ENCODE data around the gene MTFMT.
A peak's percentile ranks its signal among the peaks of the same experiment; 100 is the strongest.

The MTFMT gene

GRCh38 chr15:65055201-65055870 lies 25.9 kb upstream of the MTFMT start:
- TF ChIP-seq EZH2phosphoT487 (IDR thresholded peaks at IDR 0.05; ENCODE audit: borderline replicate concordance) (no peak), CTCF (conservative IDR thresholded peaks at IDR 0.05; ENCODE audit: low read length) (no peak)
- no peaks in the 10 kb centered on the region for H4K20me1 ChIP-seq (ENCODE audit: insufficient read depth, low read length, poor library complexity, severe bottlenecking)
- H3F3A ChIP-seq (ENCODE audit: low read depth) = peaks cover 4% of the 10 kb centered on the region; the same call in 1 of the 2 replicates
- H3K9me2 ChIP-seq (replicated peaks; ENCODE audit: low read depth, low read length) = no peaks in the 10 kb centered on the region
- H3K9ac ChIP-seq (ENCODE audit: low read depth, low read length, poor library complexity, severe bottlenecking) = peak overlapping the region; percentile 55
- no peaks in the 10 kb centered on the region for H3K9me3 ChIP-seq (ENCODE audit: insufficient read depth, low read depth, low read length)
- H3K36me3 ChIP-seq (ENCODE audit: insufficient read depth, low read length) = no peaks in the 10 kb centered on the region
- peak overlapping the region; percentile 47 for H3K4me3 ChIP-seq (ENCODE audit: low read length, poor library complexity, severe bottlenecking)
- H3K4me2 ChIP-seq (ENCODE audit: low read depth, low read length, poor library complexity, severe bottlenecking) = peak overlapping the region; percentile 64
- no peaks in the 10 kb centered on the region for H3K27me3 ChIP-seq (ENCODE audit: insufficient read depth, low read length, poor library complexity, severe bottlenecking)
- no peak overlapping the region for H2AFZ ChIP-seq (ENCODE audit: low read length)
- H3K4me1 ChIP-seq (ENCODE audit: insufficient read depth, low read length, poor library complexity, severe bottlenecking) = peaks cover 46% of the 10 kb centered on the region
- H3K79me2 ChIP-seq (ENCODE audit: insufficient read depth, low read length) = no peaks in the 10 kb centered on the region

GRCh38 chr15:65054333-65055200 lies 25.1 kb upstream of the MTFMT start:
- H3K79me2 ChIP-seq (ENCODE audit: insufficient read depth, low read length) = no peaks in the 10 kb centered on the region
- H3K4me3 ChIP-seq (ENCODE audit: low read length, poor library complexity, severe bottlenecking) = no peak overlapping the region
- no peaks in the 10 kb centered on the region for H3K9me3 ChIP-seq (ENCODE audit: insufficient read depth, low read depth, low read length)
- H3F3A ChIP-seq (ENCODE audit: low read depth) = peaks cover 4% of the 10 kb centered on the region; the same call in 1 of the 2 replicates
- H4K20me1 ChIP-seq (ENCODE audit: insufficient read depth, low read length, poor library complexity, severe bottlenecking) = no peaks in the 10 kb centered on the region
- no peaks in the 10 kb centered on the region for H3K27me3 ChIP-seq (ENCODE audit: insufficient read depth, low read length, poor library complexity, severe bottlenecking)
- TF ChIP-seq EZH2phosphoT487 (IDR thresholded peaks at IDR 0.05; ENCODE audit: borderline replicate concordance) (no peak), CTCF (conservative IDR thresholded peaks at IDR 0.05; ENCODE audit: low read length) (peak; percentile 93)
- H3K9me2 ChIP-seq (replicated peaks; ENCODE audit: low read depth, low read length) = no peaks in the 10 kb centered on the region
- peaks cover 51% of the 10 kb centered on the region for H3K4me1 ChIP-seq (ENCODE audit: insufficient read depth, low read length, poor library complexity, severe bottlenecking)
- no peak overlapping the region for H2AFZ ChIP-seq (ENCODE audit: low read length)
- H3K4me2 ChIP-seq (ENCODE audit: low read depth, low read length, poor library complexity, severe bottlenecking) = peak overlapping the region; percentile 64
- no peaks in the 10 kb centered on the region for H3K36me3 ChIP-seq (ENCODE audit: insufficient read depth, low read length)
- H3K9ac ChIP-seq (ENCODE audit: low read depth, low read length, poor library complexity, severe bottlenecking) = peak overlapping the region; percentile 55

- Histone ChIP-seq H3K4me3 (ENCODE audit: low read length, poor library complexity, severe bottlenecking) (no peak overlapping the region), H3K9ac (ENCODE audit: low read depth, low read length, poor library complexity, severe bottlenecking) (no peak overlapping the region), H3K4me2 (ENCODE audit: low read depth, low read length, poor library complexity, severe bottlenecking) (no peak overlapping the region), H3K27me3 (ENCODE audit: insufficient read depth, low read length, poor library complexity, severe bottlenecking) (no peaks in the 10 kb centered on the region), H2AFZ (ENCODE audit: low read length) (no peak overlapping the region), H3K36me3 (ENCODE audit: insufficient read depth, low read length) (no peaks in the 10 kb centered on the region), H3K4me1 (ENCODE audit: insufficient read depth, low read length, poor library complexity, severe bottlenecking) (peaks cover 53% of the 10 kb centered on the region), H3F3A (ENCODE audit: low read depth) (peaks cover 4% of the 10 kb centered on the region; the same call in 1 of the 2 replicates), H3K9me3 (ENCODE audit: insufficient read depth, low read depth, low read length) (no peaks in the 10 kb centered on the region), H3K9me2 (replicated peaks; ENCODE audit: low read depth, low read length) (no peaks in the 10 kb centered on the region), H3K79me2 (ENCODE audit: insufficient read depth, low read length) (no peaks in the 10 kb centered on the region), H4K20me1 (ENCODE audit: insufficient read depth, low read length, poor library complexity, severe bottlenecking) (no peaks in the 10 kb centered on the region)
- TF ChIP-seq CTCF (conservative IDR thresholded peaks at IDR 0.05; ENCODE audit: low read length) (no peak), EZH2phosphoT487 (IDR thresholded peaks at IDR 0.05; ENCODE audit: borderline replicate concordance) (no peak)
These were observed 23.5 kb upstream of the MTFMT start for GRCh38 chr15:65052956-65053355.
